ENCODE data around the gene RNU5D-1. TPM values are rescaled to one million over a fixed set of nuclear protein-coding genes. Genes with fewer than 3 reads are reported as not detected.

The RNU5D-1 gene
- total RNA-seq, 1 donor from 2014 or later: not detected

DNA sequence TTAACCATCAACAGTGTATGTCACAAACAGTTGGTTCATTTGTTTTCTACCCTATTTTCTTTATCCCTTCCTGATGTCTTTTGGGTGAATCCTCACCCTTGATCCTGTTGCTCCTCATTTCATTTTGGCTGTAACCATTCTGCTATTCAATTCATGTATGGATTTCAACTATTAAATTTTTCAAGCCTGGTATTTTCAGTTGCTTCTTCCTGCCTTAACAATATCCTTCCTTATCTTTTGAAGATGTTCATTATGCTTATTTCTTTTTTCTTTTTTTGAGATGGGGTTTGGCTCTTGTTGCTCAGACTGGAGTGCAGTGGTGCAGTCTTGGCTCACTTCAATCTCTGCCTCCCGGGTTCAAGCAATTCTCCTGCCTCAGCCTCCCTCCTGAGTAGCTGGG lies 2.8 kb upstream of the RNU5D-1 start:
- peak overlapping the region; percentile 30 for H3K27ac ChIP-seq (ENCODE audit: low read depth, low read length)
- H3K4me1 ChIP-seq (ENCODE audit: control insufficient read depth in 3 of 3, insufficient read depth in 3 of 3, low read length in 3 of 3): peaks cover 4 to 10% (median 10%) of the 10 kb centered on the region in 3 donors
- H3K9ac ChIP-seq (ENCODE audit: low read depth in 1 of 3, low read length in 3 of 3): no peak overlapping the region
- no peaks in the 10 kb centered on the region for H3K36me3 ChIP-seq (ENCODE audit: control insufficient read depth in 3 of 3, insufficient read depth in 3 of 3, low read length in 3 of 3)
- no peak overlapping the region for H3K4me3 ChIP-seq (ENCODE audit: low read length in 3 of 3)
- H3K27me3 ChIP-seq (ENCODE audit: control insufficient read depth in 3 of 3, insufficient read depth in 3 of 3, low read length in 3 of 3): no peaks in the 10 kb centered on the region
- H3K9me3 ChIP-seq (ENCODE audit: control insufficient read depth in 3 of 3, low read length in 3 of 3): no peaks in the 10 kb centered on the region

- Histone ChIP-seq H3K4me3 (ENCODE audit: low read length in 3 of 3) (no peak overlapping the region), H3K27me3 (ENCODE audit: control insufficient read depth in 3 of 3, insufficient read depth in 3 of 3, low read length in 3 of 3) (no peaks in the 10 kb centered on the region), H3K4me1 (ENCODE audit: control insufficient read depth in 3 of 3, insufficient read depth in 3 of 3, low read length in 3 of 3) (peaks cover 4 to 10% (median 10%) of the 10 kb centered on the region in 3 donors), H3K9me3 (ENCODE audit: control insufficient read depth in 3 of 3, low read length in 3 of 3) (no peaks in the 10 kb centered on the region), H3K27ac (ENCODE audit: low read depth, low read length) (peak overlapping the region; percentile 30), H3K9ac (ENCODE audit: low read depth in 1 of 3, low read length in 3 of 3) (no peak overlapping the region), H3K36me3 (ENCODE audit: control insufficient read depth in 3 of 3, insufficient read depth in 3 of 3, low read length in 3 of 3) (no peaks in the 10 kb centered on the region)
Measured at GRCh38 chr1:44733365-44733764, 2.4 kb upstream of the RNU5D-1 start.

DNA sequence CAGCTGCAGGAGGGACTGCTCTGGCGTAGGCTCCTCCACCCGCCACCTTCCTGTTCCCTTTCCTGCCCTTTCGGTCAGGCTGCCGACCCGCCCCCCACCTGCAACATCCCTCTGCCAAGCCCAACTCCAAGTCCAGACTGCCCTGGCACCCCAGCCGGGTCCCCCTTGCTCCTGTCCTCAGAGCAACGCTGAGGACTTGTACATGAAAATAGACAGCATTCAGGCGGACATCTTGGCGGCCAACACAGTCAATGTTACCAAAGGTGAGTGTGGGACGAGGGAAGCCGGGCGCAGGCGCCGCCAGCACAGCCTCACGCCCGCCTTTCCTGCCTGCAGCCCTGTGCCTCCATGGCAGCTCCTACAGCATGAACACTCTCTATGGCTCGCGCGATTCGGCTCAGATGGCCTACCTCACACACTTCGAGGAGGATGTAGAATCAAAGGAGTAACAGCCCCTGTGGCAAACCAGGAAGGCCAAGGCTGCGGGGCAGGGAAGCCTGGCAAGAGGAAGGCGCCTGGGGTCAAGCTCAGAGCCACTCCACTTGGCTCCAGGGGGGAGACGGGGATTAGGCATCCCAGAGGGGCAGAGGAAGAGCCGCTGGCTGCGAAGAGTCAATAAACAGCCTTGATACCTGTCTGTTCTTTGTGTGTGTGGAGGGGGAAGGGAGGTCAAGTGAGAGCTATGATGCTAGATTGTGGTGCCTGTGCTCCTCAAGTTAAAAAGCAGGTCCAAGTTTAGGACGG lies 5.8 kb downstream of the RNU5D-1 start:
- no peak overlapping the region for H3K9ac ChIP-seq (ENCODE audit: low read depth in 1 of 3, low read length in 3 of 3)
- H3K4me3 ChIP-seq (ENCODE audit: low read length in 3 of 3): no peak overlapping the region
- no peaks in the 10 kb centered on the region for H3K9me3 ChIP-seq (ENCODE audit: control insufficient read depth in 3 of 3, low read length in 3 of 3)
- H3K27ac ChIP-seq (ENCODE audit: low read depth, low read length): no peak overlapping the region
- no peaks in the 10 kb centered on the region for H3K4me1 ChIP-seq (ENCODE audit: control insufficient read depth in 3 of 3, insufficient read depth in 3 of 3, low read length in 3 of 3)
- no peaks in the 10 kb centered on the region for H3K36me3 ChIP-seq (ENCODE audit: control insufficient read depth in 3 of 3, insufficient read depth in 3 of 3, low read length in 3 of 3)
- H3K27me3 ChIP-seq (ENCODE audit: control insufficient read depth in 3 of 3, insufficient read depth in 3 of 3, low read length in 3 of 3): peaks cover 0 to 5% (median 3%) of the 10 kb centered on the region in 3 donors

GRCh38 chr1:44724296-44724954 lies 6.5 kb downstream of the RNU5D-1 start:
- H3K9me3 ChIP-seq (ENCODE audit: control insufficient read depth in 3 of 3, low read length in 3 of 3): no peaks in the 10 kb centered on the region
- H3K27me3 ChIP-seq (ENCODE audit: control insufficient read depth in 3 of 3, insufficient read depth in 3 of 3, low read length in 3 of 3): peaks cover 0 to 5% (median 3%) of the 10 kb centered on the region in 3 donors
- no peak overlapping the region for H3K9ac ChIP-seq (ENCODE audit: low read depth in 1 of 3, low read length in 3 of 3)
- no peaks in the 10 kb centered on the region for H3K36me3 ChIP-seq (ENCODE audit: control insufficient read depth in 3 of 3, insufficient read depth in 3 of 3, low read length in 3 of 3)
- H3K4me1 ChIP-seq (ENCODE audit: control insufficient read depth in 3 of 3, insufficient read depth in 3 of 3, low read length in 3 of 3): no peaks in the 10 kb centered on the region
- no peak overlapping the region for H3K27ac ChIP-seq (ENCODE audit: low read depth, low read length)
- no peak overlapping the region for H3K4me3 ChIP-seq (ENCODE audit: low read length in 3 of 3)

- no peaks in the 10 kb centered on the region for H3K36me3 ChIP-seq (ENCODE audit: control insufficient read depth in 3 of 3, insufficient read depth in 3 of 3, low read length in 3 of 3)
- H3K9me3 ChIP-seq (ENCODE audit: control insufficient read depth in 3 of 3, low read length in 3 of 3): no peaks in the 10 kb centered on the region
- H3K27ac ChIP-seq (ENCODE audit: low read depth, low read length): no peak overlapping the region
- H3K4me3 ChIP-seq (ENCODE audit: low read length in 3 of 3): no peak overlapping the region
- no peaks in the 10 kb centered on the region for H3K4me1 ChIP-seq (ENCODE audit: control insufficient read depth in 3 of 3, insufficient read depth in 3 of 3, low read length in 3 of 3)
- no peak overlapping the region for H3K9ac ChIP-seq (ENCODE audit: low read depth in 1 of 3, low read length in 3 of 3)
- H3K27me3 ChIP-seq (ENCODE audit: control insufficient read depth in 3 of 3, insufficient read depth in 3 of 3, low read length in 3 of 3): peaks cover 0 to 5% (median 3%) of the 10 kb centered on the region in 3 donors
Measured at GRCh38 chr1:44723496-44724295, 7.3 kb downstream of the RNU5D-1 start.

- Histone ChIP-seq H3K4me1 (ENCODE audit: control insufficient read depth in 3 of 3, insufficient read depth in 3 of 3, low read length in 3 of 3) (no peaks in the 10 kb centered on the region), H3K27ac (ENCODE audit: low read depth, low read length) (no peak overlapping the region), H3K9me3 (ENCODE audit: control insufficient read depth in 3 of 3, low read length in 3 of 3) (no peaks in the 10 kb centered on the region), H3K36me3 (ENCODE audit: control insufficient read depth in 3 of 3, insufficient read depth in 3 of 3, low read length in 3 of 3) (no peaks in the 10 kb centered on the region), H3K27me3 (ENCODE audit: control insufficient read depth in 3 of 3, insufficient read depth in 3 of 3, low read length in 3 of 3) (peaks cover 0 to 5% (median 3%) of the 10 kb centered on the region in 3 donors), H3K9ac (ENCODE audit: low read depth in 1 of 3, low read length in 3 of 3) (no peak overlapping the region), H3K4me3 (ENCODE audit: low read length in 3 of 3) (no peak overlapping the region)
Measured at GRCh38 chr1:44723064-44723463, 7.9 kb downstream of the RNU5D-1 start.

DNA sequence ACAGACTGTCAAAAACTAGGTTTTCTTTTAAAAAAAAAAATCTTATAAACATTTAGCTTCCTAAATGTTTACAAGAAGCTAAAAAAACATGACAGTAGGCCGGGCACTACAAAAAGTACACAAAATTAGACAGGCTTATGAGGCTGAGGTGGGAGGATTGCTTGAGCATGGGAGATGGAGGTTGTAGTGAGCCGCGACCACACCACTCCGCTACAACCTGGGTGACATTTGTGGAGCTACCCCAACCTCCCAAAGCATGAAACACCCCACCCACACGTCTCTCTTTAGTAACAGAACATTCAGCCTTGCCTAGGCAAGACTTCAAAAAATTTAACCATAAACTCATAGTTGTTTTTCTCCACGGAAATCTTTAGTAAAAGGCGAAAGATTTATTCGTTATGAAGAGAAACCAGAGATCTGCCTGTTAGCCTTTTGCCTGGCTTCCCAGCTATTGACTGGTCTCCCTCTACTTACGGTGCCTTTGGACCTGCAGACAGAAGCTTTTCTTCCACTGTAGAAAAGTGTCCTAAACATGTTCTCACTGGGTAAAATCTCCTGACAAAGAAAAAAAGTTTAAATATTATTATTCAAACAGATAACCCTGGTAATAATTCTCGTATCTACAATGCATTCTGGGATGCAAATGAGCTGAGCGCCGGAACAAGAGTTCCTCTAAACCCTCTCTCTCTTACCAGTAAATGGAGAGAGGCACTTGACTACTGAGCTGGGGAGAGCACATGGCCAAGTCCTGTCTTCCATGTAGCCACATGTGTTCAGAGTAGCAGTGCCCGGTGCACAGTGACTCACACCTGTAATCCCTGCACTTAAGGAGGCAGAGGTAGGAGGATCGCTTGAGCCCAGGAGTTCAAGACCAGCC lies 9.2 kb downstream of the RNU5D-1 start:
- Histone ChIP-seq H3K9me3 (ENCODE audit: control insufficient read depth in 3 of 3, low read length in 3 of 3) (no peaks in the 10 kb centered on the region), H3K27me3 (ENCODE audit: control insufficient read depth in 3 of 3, insufficient read depth in 3 of 3, low read length in 3 of 3) (peaks cover 0 to 5% (median 3%) of the 10 kb centered on the region in 3 donors), H3K27ac (ENCODE audit: low read depth, low read length) (no peak overlapping the region), H3K4me1 (ENCODE audit: control insufficient read depth in 3 of 3, insufficient read depth in 3 of 3, low read length in 3 of 3) (no peaks in the 10 kb centered on the region), H3K9ac (ENCODE audit: low read depth in 1 of 3, low read length in 3 of 3) (peak overlapping the region in 1 of 3 donors; percentile 45), H3K4me3 (ENCODE audit: low read length in 3 of 3) (no peak overlapping the region), H3K36me3 (ENCODE audit: control insufficient read depth in 3 of 3, insufficient read depth in 3 of 3, low read length in 3 of 3) (no peaks in the 10 kb centered on the region)

DNA sequence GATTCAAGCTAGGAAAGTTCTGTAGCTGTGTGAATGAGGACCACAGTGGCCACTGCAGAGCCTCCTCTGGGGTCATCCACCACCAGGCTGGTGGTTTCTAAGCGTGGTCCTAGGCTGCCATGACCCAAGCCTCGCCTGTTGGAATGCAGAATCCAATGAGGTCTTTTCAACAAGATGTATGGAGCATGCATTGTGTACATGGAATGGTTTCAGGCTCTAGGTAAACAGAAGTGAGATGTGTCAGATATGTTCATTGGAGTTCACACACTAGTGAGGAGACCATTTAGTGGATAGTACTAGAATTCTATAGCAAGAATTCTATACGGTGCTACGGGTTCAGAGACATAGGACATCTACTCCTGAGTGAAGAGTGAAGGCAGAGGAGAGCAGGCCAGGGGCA lies 10.7 kb downstream of the RNU5D-1 start:
- Histone ChIP-seq H3K4me1 (ENCODE audit: control insufficient read depth in 3 of 3, insufficient read depth in 3 of 3, low read length in 3 of 3) (peaks cover 0 to under 1% (median 0%) of the 10 kb centered on the region in 3 donors), H3K27me3 (ENCODE audit: control insufficient read depth in 3 of 3, insufficient read depth in 3 of 3, low read length in 3 of 3) (peaks cover 0 to 5% (median under 1%) of the 10 kb centered on the region in 3 donors), H3K27ac (ENCODE audit: low read depth, low read length) (no peak overlapping the region), H3K9me3 (ENCODE audit: control insufficient read depth in 3 of 3, low read length in 3 of 3) (no peaks in the 10 kb centered on the region), H3K36me3 (ENCODE audit: control insufficient read depth in 3 of 3, insufficient read depth in 3 of 3, low read length in 3 of 3) (no peaks in the 10 kb centered on the region), H3K9ac (ENCODE audit: low read depth in 1 of 3, low read length in 3 of 3) (no peak overlapping the region), H3K4me3 (ENCODE audit: low read length in 3 of 3) (no peak overlapping the region)

DNA sequence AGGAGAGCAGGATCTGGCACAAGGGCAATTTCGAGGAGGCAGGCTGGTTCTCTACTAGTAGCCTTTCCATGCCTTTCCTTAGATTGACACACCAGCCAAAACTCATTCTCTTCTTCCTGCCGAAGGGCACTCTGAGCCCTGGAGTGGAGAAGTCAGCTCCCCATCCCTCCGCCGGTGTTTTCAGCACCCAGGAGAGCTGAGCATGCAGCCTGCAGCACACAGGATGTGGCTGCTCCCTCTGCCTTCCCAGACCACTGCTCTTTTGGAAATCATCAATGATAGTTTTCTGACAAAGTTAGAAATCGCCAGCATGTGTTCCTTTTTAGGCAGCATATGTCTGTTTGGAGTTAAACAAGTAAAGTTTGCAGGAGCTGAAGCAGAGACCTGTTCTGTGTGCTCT lies 11.7 kb downstream of the RNU5D-1 start:
- no peaks in the 10 kb centered on the region for H3K9me3 ChIP-seq (ENCODE audit: control insufficient read depth in 3 of 3, low read length in 3 of 3)
- peaks cover 0 to 3% (median 2%) of the 10 kb centered on the region in 3 donors for H3K4me1 ChIP-seq (ENCODE audit: control insufficient read depth in 3 of 3, insufficient read depth in 3 of 3, low read length in 3 of 3)
- H3K27me3 ChIP-seq (ENCODE audit: control insufficient read depth in 3 of 3, insufficient read depth in 3 of 3, low read length in 3 of 3): no peaks in the 10 kb centered on the region

More for the DNA sequence above, 11.7 kb downstream of the RNU5D-1 start:
- Histone ChIP-seq H3K4me3 (ENCODE audit: low read length in 3 of 3) (no peak overlapping the region), H3K9ac (ENCODE audit: low read depth in 1 of 3, low read length in 3 of 3) (no peak overlapping the region), H3K27ac (ENCODE audit: low read depth, low read length) (no peak overlapping the region), H3K36me3 (ENCODE audit: control insufficient read depth in 3 of 3, insufficient read depth in 3 of 3, low read length in 3 of 3) (no peaks in the 10 kb centered on the region)
